ENCODE data around the gene DYNC1LI2.
"Not testable (repeated sequence)": the region's sequence is repeated elsewhere in the genome, so short reads cannot be mapped to it uniquely, and the experiment has no call there.

The DYNC1LI2 gene

GRCh38 chr16:66751303-66751991, at the start of gene DYNC1LI2:
Gene DYNC1LI2, minus strand, starts transcription at chr16:66751609. Its CDS starts 18 bp downstream, at chr16:66751591.
- DNase-seq (ENCODE audit: low spot score), result peak; percentile 77

- no peak for DNase-seq (ENCODE audit: low spot score)
These were observed 49.4 kb upstream of the DYNC1LI2 start for GRCh38 chr16:66800856-66801255.

- DNase-seq (ENCODE audit: low spot score), result no peak
These were observed 46.8 kb upstream of the DYNC1LI2 start for GRCh38 chr16:66798161-66798560.

- not testable (repeated sequence) for DNase-seq (ENCODE audit: low spot score)
These were observed 42.6 kb upstream of the DYNC1LI2 start for GRCh38 chr16:66793984-66794383.

GRCh38 chr16:66790130-66790733, 38.8 kb upstream of the DYNC1LI2 start:
- no peak for DNase-seq (ENCODE audit: low spot score)

GRCh38 chr16:66787427-66787826, 36.0 kb upstream of the DYNC1LI2 start:
- no peak for DNase-seq (ENCODE audit: low spot score)

- no peak for DNase-seq (ENCODE audit: low spot score)
These were observed 35.1 kb upstream of the DYNC1LI2 start for GRCh38 chr16:66786551-66786950.

- DNase-seq (ENCODE audit: low spot score), result no peak
These were observed 25.0 kb upstream of the DYNC1LI2 start for GRCh38 chr16:66776457-66776856.

- DNase-seq (ENCODE audit: low spot score), result no peak
These were observed 23.6 kb upstream of the DYNC1LI2 start for GRCh38 chr16:66774981-66775380.

- no peak for DNase-seq (ENCODE audit: low spot score)
These were observed 6.7 kb upstream of the DYNC1LI2 start for GRCh38 chr16:66758086-66758485.

GRCh38 chr16:66754819-66755218, 3.4 kb upstream of the DYNC1LI2 start:
- DNase-seq (ENCODE audit: low spot score), result no peak

- no peak for DNase-seq (ENCODE audit: low spot score)
These were observed 2.8 kb upstream of the DYNC1LI2 start for GRCh38 chr16:66754211-66754610.

GRCh38 chr16:66752958-66753357, 1.5 kb upstream of the DYNC1LI2 start:
- DNase-seq (ENCODE audit: low spot score), result no peak

GRCh38 chr16:66752379-66752778, 970 bp upstream of the DYNC1LI2 start:
- no peak for DNase-seq (ENCODE audit: low spot score)

- DNase-seq (ENCODE audit: low spot score), result no peak
These were observed 548 bp upstream of the DYNC1LI2 start for GRCh38 chr16:66751992-66752322.

GRCh38 chr16:66751053-66751302, 431 bp downstream of the DYNC1LI2 start:
- no peak for DNase-seq (ENCODE audit: low spot score)

GRCh38 chr16:66750279-66751052, 943 bp downstream of the DYNC1LI2 start:
- DNase-seq (ENCODE audit: low spot score), result no peak

GRCh38 chr16:66746682-66747081, 4.7 kb downstream of the DYNC1LI2 start:
- DNase-seq (ENCODE audit: low spot score), result peak; percentile 9

- no peak for DNase-seq (ENCODE audit: low spot score)
These were observed 5.4 kb downstream of the DYNC1LI2 start for GRCh38 chr16:66746048-66746447.

- no peak for DNase-seq (ENCODE audit: low spot score)
These were observed 9.2 kb downstream of the DYNC1LI2 start for GRCh38 chr16:66741950-66742808.

- DNase-seq (ENCODE audit: low spot score), result no peak
These were observed 10.1 kb downstream of the DYNC1LI2 start for GRCh38 chr16:66741169-66741900.

- DNase-seq (ENCODE audit: low spot score), result no peak
These were observed 10.9 kb downstream of the DYNC1LI2 start for GRCh38 chr16:66740533-66740932.
